H4 (cell line): ENCODE results near the gene RPS21. TPM values are rescaled to one million over a fixed set of nuclear protein-coding genes. Genes with fewer than 3 reads are reported as not detected.

ENCODE experiments used
- DNase-seq: peaks from one replicate; pipeline ENCODE4 v3.0.0-alpha.2; 2015; ENCODE audit warnings: low spot score
- total RNA-seq: library from RNA; depleted of rRNA; stranded (reverse); fragments of >200 nt; shearing (Covaris generic); gene quantifications from 2 replicates; pipeline ENCODE4 v1.2.3, GENCODE V29; 2014

RPS21 gene
- total RNA-seq, 1 experiment from 2014 or later = 2,204 TPM

GRCh38 chr20:62396367-62397239 lies 9.7 kb downstream of the RPS21 start:
- no peak for DNase-seq

- no peak for DNase-seq
Observed at GRCh38 chr20:62398120-62398821, 11.4 kb downstream of the RPS21 start.

GRCh38 chr20:62400021-62400420 lies 13.1 kb downstream of the RPS21 start:
- no peak for DNase-seq

GRCh38 chr20:62400541-62400940 lies 13.6 kb downstream of the RPS21 start:
- DNase-seq = no peak

GRCh38 chr20:62401331-62401779 lies 14.5 kb downstream of the RPS21 start:
- no peak for DNase-seq

GRCh38 chr20:62402456-62403150 lies 15.7 kb downstream of the RPS21 start:
- DNase-seq = no peak

- DNase-seq = no peak
Observed at GRCh38 chr20:62403331-62403730, 16.4 kb downstream of the RPS21 start.

- DNase-seq = no peak
Observed at GRCh38 chr20:62404112-62404665, 17.3 kb downstream of the RPS21 start.

GRCh38 chr20:62404761-62405107 lies 17.8 kb downstream of the RPS21 start:
- no peak for DNase-seq

GRCh38 chr20:62405108-62405980 lies 18.4 kb downstream of the RPS21 start:
- DNase-seq = peak; percentile 69

- no peak for DNase-seq
Observed at GRCh38 chr20:62405981-62406513, 19.1 kb downstream of the RPS21 start.

GRCh38 chr20:62406635-62407176 lies 19.8 kb downstream of the RPS21 start:
- DNase-seq = no peak

- DNase-seq = peak; percentile 91
Observed at GRCh38 chr20:62407221-62407992, 20.5 kb downstream of the RPS21 start, which contains the start of gene CABLES2. Gene CABLES2, minus strand, starts transcription at chr20:62407285. Its CDS starts 9 bp downstream, at chr20:62407276.

- DNase-seq = no peak
Observed at GRCh38 chr20:62408055-62408454, 21.2 kb downstream of the RPS21 start.

GRCh38 chr20:62408640-62409039 lies 21.7 kb downstream of the RPS21 start:
- DNase-seq = no peak

GRCh38 chr20:62409086-62409853 lies 22.4 kb downstream of the RPS21 start:
- no peak for DNase-seq

- peak; percentile 34 for DNase-seq
Observed at GRCh38 chr20:62409931-62410745, 23.2 kb downstream of the RPS21 start.
